Lung (tissue), 12 donors: ENCODE data around the gene NFAM1. TPM values are rescaled to one million over a fixed set of nuclear protein-coding genes. Genes with fewer than 3 reads are reported as not detected.

Experiments used
- ATAC-seq: fragments of 200-7000 bp; cut with Tn5 transposase; one replicate; pipeline ENCODE4 v1.9.1; 2020; ENCODE audit warnings: moderate number of reproducible peaks; ENCODE audit not compliant: insufficient read depth, low FRiP score
- DNase-seq, 3 donors: peaks; one replicate each; pipeline ENCODE4 v3.0.0-alpha.2; 2013 to 2017
- H3K27ac ChIP-seq, 2 donors: one replicate each; pipeline ENCODE4 v1.5.1; 2013; ENCODE audit warnings: mild to moderate bottlenecking in 2 of 2, moderate library complexity in 2 of 2, control low read depth in 1 of 2, inconsistent platforms in 1 of 2, low read depth in 1 of 2, low read length in 1 of 2
- H3K27me3 ChIP-seq, 3 donors: one replicate each; pipeline ENCODE4 v1.5.1; 2013; ENCODE audit warnings: low read length in 2 of 3; ENCODE audit not compliant: control insufficient read depth in 3 of 3, insufficient read depth in 3 of 3
- H3K36me3 ChIP-seq, 4 donors: one replicate each; pipeline ENCODE4 v1.5.1; 2013; ENCODE audit warnings: low read length in 4 of 4, mild to moderate bottlenecking in 1 of 4, moderate library complexity in 1 of 4; ENCODE audit not compliant: control insufficient read depth in 4 of 4, insufficient read depth in 4 of 4
- H3K4me1 ChIP-seq, 5 donors: one replicate each; pipeline ENCODE4 v1.5.1; 2013; ENCODE audit warnings: low read length in 5 of 5, mild to moderate bottlenecking in 2 of 5, moderate library complexity in 1 of 5; ENCODE audit not compliant: control insufficient read depth in 5 of 5, insufficient read depth in 5 of 5
- H3K4me3 ChIP-seq: one replicate; pipeline ENCODE4 v1.5.1; 2013; ENCODE audit warnings: mild to moderate bottlenecking, control low read depth, moderate library complexity
- H3K9ac ChIP-seq, 2 donors: one replicate each; pipeline ENCODE4 v1.5.1; 2013; ENCODE audit warnings: low read length in 2 of 2, control low read depth in 1 of 2; ENCODE audit not compliant: insufficient read depth in 1 of 2
- H3K9me3 ChIP-seq, 4 donors: one replicate each; pipeline ENCODE4 v1.5.1; 2013; ENCODE audit warnings: low read length in 3 of 4, mild to moderate bottlenecking in 1 of 4, moderate library complexity in 1 of 4; ENCODE audit not compliant: control insufficient read depth in 4 of 4, insufficient read depth in 3 of 4
- WGBS, 2 donors: extraction: QIAGEN DNeasy Blood & Tissue Kit; methylation state at CpG; one replicate each; pipeline ENCODE4 v1.1.7; 2013; 5-methylcytosine and 5-hydroxymethylcytosine counted together
- polyA plus RNA-seq, 2 donors: library from polyadenylated mRNA; stranded (reverse); fragments of 200-250 nt; gene quantifications; one replicate each; pipeline ENCODE4 v1.2.1, GENCODE V29; 2013
- total RNA-seq, 2 donors: library from RNA; depleted of rRNA in 1 of 2; stranded (reverse); fragments of >200 nt in 1 of 2; gene quantifications; one replicate each; pipeline ENCODE4 v1.2.1, GENCODE V29; 2014 to 2021
- TF ChIP-seq, protein P1 (sequence below): IDR thresholded peaks from 2 replicates; pipeline ENCODE4 v1.5.1; 2012; ENCODE audit warnings: mild to moderate bottlenecking; ENCODE audit errors: control extremely low read depth, extremely low read depth
- donor health status: control.
- donor health status: control.
- donor health status: Bipolar disorder and iron deficiency.
- donor health status: healthy.
- donor health status: DM: yes; HTN: yes; CAD: no.

NFAM1 gene
- total and polyA plus RNA-seq, 4 donors, result 2.2 to 24.6 (median 9.0) TPM

DNA sequence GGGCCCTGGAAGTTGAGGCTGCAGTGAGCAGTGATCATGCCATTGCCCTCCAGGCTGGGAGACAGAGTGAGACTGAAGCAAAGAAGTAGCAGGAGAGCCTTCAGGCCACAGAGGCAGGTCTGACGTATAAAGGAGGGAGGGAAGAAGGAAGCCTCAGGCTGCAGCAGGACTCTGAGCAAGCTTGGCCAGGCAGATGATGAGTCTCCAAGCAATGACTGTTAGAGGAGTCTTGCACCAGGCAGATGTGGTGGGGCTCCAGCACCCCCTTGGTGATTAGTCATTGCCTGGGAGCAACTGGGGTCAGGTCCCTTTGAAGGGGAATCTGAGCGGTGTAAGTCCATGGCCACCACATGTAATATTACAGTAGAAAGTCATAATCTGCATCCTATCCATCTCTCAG, 36.6 kb upstream of the NFAM1 start:
- ATAC-seq (no peak), DNase-seq (no peak)
- Histone ChIP-seq H3K4me3 (no peak overlapping the region), H3K27me3 (peaks cover 0 to 4% (median 0%) of the 10 kb centered on the region in 3 donors), H3K9me3 (no peaks in the 10 kb centered on the region), H3K9ac (no peak overlapping the region), H3K36me3 (no peaks in the 10 kb centered on the region), H3K27ac (no peak overlapping the region), H3K4me1 (no peaks in the 10 kb centered on the region)
- TF ChIP-seq, protein P1, sequence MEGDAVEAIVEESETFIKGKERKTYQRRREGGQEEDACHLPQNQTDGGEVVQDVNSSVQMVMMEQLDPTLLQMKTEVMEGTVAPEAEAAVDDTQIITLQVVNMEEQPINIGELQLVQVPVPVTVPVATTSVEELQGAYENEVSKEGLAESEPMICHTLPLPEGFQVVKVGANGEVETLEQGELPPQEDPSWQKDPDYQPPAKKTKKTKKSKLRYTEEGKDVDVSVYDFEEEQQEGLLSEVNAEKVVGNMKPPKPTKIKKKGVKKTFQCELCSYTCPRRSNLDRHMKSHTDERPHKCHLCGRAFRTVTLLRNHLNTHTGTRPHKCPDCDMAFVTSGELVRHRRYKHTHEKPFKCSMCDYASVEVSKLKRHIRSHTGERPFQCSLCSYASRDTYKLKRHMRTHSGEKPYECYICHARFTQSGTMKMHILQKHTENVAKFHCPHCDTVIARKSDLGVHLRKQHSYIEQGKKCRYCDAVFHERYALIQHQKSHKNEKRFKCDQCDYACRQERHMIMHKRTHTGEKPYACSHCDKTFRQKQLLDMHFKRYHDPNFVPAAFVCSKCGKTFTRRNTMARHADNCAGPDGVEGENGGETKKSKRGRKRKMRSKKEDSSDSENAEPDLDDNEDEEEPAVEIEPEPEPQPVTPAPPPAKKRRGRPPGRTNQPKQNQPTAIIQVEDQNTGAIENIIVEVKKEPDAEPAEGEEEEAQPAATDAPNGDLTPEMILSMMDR, result no peak
- WGBS, 2 donors, result 85 to 86% methylated on average over 2 of the region's 2 CpGs

GRCh38 chr22:42462016-42462415, 29.8 kb upstream of the NFAM1 start:
- Histone ChIP-seq H3K9ac (no peak overlapping the region), H3K27ac (no peak overlapping the region), H3K4me1 (peaks cover 0 to 4% (median 0%) of the 10 kb centered on the region in 5 donors), H3K4me3 (no peak overlapping the region), H3K9me3 (no peaks in the 10 kb centered on the region), H3K36me3 (no peaks in the 10 kb centered on the region), H3K27me3 (peaks cover 6 to 29% (median 27%) of the 10 kb centered on the region in 3 donors)
- ATAC-seq (no peak), DNase-seq (no peak)
- TF ChIP-seq, protein P1, result no peak
- WGBS, 2 donors, result 57 to 76% methylated on average over 1 of the region's 1 CpG

DNA sequence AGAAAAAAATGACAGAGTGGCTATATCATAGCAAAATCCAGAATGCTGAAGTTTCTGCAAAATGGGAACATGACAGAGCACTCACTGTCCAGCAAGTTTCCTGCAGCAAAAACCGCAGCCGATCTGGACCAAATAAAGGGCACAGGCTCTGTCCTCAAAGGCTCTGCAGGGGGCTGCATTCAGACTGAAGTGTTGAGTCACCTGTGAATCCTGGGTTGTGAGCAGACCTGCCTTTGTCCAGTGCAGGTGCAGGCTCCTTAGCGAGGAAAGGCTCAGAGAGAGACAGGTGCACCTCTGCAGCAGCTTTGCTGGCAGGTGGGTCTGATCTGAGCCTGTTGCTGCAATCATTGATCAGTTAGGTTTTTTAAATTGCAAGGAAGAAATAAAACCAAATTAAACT, 29.3 kb upstream of the NFAM1 start:
- Histone ChIP-seq H3K4me1 (peaks cover 0 to 4% (median 0%) of the 10 kb centered on the region in 5 donors), H3K4me3 (no peak overlapping the region), H3K9ac (no peak overlapping the region), H3K27me3 (peaks cover 6 to 29% (median 27%) of the 10 kb centered on the region in 3 donors), H3K36me3 (no peaks in the 10 kb centered on the region), H3K9me3 (no peaks in the 10 kb centered on the region), H3K27ac (no peak overlapping the region)
- ATAC-seq (no peak), DNase-seq (no peak)
- TF ChIP-seq, protein P1, result no peak
- 74% methylated on average over 3 of the region's 3 CpGs for WGBS, 2 donors
